Neural cell (in vitro differentiated cells): Measurements from ENCODE around the gene CYP46A1. TPM values are rescaled to one million over a fixed set of nuclear protein-coding genes. Genes with fewer than 3 reads are reported as not detected.

Experiments used
- H2AFZ ChIP-seq: fragments of 200-600, 300-800 bp; sonication (generic), shearing (Covaris generic); 2 replicates; pipeline ENCODE4 v1.6.0; 2014; ENCODE audit warnings: low read depth, mild to moderate bottlenecking, antibody characterized with exemption, low read length, moderate library complexity
- H3F3A ChIP-seq: fragments of 200-600 bp; shearing (Covaris generic); 2 replicates; pipeline ENCODE4 v1.6.1; 2016; ENCODE audit warnings: mild to moderate bottlenecking, moderate library complexity, mixed read lengths, antibody characterized with exemption, low read length; ENCODE audit not compliant: insufficient read depth, poor library complexity, severe bottlenecking
- H3K27ac ChIP-seq: fragments of 200-600, 300-800 bp; sonication (generic), shearing (Covaris generic); 2 replicates; pipeline ENCODE4 v1.5.1; 2014; ENCODE audit warnings: mild to moderate bottlenecking, low read length, moderate library complexity
- H3K27me3 ChIP-seq: fragments of 300-800, 200-600 bp; sonication (generic), shearing (Covaris generic); 2 replicates; pipeline ENCODE4 v1.6.0; 2014; ENCODE audit warnings: mild to moderate bottlenecking, low read depth, low read length, moderate library complexity; ENCODE audit not compliant: insufficient read depth
- H3K36me3 ChIP-seq: fragments of 300-800, 200-600 bp; sonication (generic), shearing (Covaris generic); 2 replicates; pipeline ENCODE4 v1.5.1; 2014; ENCODE audit warnings: mild to moderate bottlenecking, antibody characterized with exemption, low read length, moderate library complexity; ENCODE audit not compliant: insufficient read depth
- H3K4me2 ChIP-seq: fragments of 300-800, 200-600 bp; sonication (generic), shearing (Covaris generic); 2 replicates; pipeline ENCODE4 v1.6.0; 2014; ENCODE audit warnings: mild to moderate bottlenecking, low read length
- H3K4me3 ChIP-seq: fragments of 300-800, 200-600 bp; sonication (generic), shearing (Covaris generic); 2 replicates; pipeline ENCODE4 v1.5.1; 2014; ENCODE audit warnings: mild to moderate bottlenecking, low read length, moderate library complexity
- H3K79me2 ChIP-seq: fragments of 200-600 bp; shearing (Covaris generic); replicated peaks from 2 replicates; pipeline ENCODE4 v1.6.0; 2014; ENCODE audit warnings: mild to moderate bottlenecking, low read length, moderate library complexity; ENCODE audit not compliant: insufficient read depth
- H3K9ac ChIP-seq: fragments of 300-800, 200-600 bp; sonication (generic), shearing (Covaris generic); 2 replicates; pipeline ENCODE4 v1.6.1; 2016; ENCODE audit warnings: mild to moderate bottlenecking, low read length, mixed read lengths
- H3K9me2 ChIP-seq: fragments of 200-600 bp; shearing (Covaris generic); 2 replicates; pipeline ENCODE4 v1.6.1; 2016; ENCODE audit warnings: mild to moderate bottlenecking, low read length, mixed read lengths; ENCODE audit not compliant: insufficient read depth
- H3K9me3 ChIP-seq: fragments of 200-600, 300-800 bp; sonication (generic), shearing (Covaris generic); 2 replicates; pipeline ENCODE4 v1.6.1; 2016; ENCODE audit warnings: mild to moderate bottlenecking, mixed run types, low read length, moderate library complexity, mixed read lengths
- H4K20me1 ChIP-seq: fragments of 200-600 bp; shearing (Covaris generic); 2 replicates; pipeline ENCODE4 v1.6.1; 2016; ENCODE audit warnings: mild to moderate bottlenecking, mixed run types; ENCODE audit not compliant: insufficient read depth
- EP300 ChIP-seq: fragments of 450-650 bp; conservative IDR thresholded peaks from 2 replicates; pipeline ENCODE4 v1.6.1; 2014; ENCODE audit warnings: antibody characterized with exemption, mild to moderate bottlenecking, moderate library complexity; ENCODE audit not compliant: poor library complexity, severe bottlenecking
- EZH2 ChIP-seq: fragments of 200-600, 300-800 bp; shearing (Covaris generic), sonication (generic); IDR thresholded peaks from 2 replicates; pipeline ENCODE4 v1.6.1; 2014; ENCODE audit warnings: antibody characterized with exemption, low read length, borderline replicate concordance, mild to moderate bottlenecking; ENCODE audit not compliant: insufficient read depth, poor library complexity, severe bottlenecking
- MXI1 ChIP-seq: fragments of 450-650 bp; conservative IDR thresholded peaks from 2 replicates; pipeline ENCODE4 v1.6.1; 2014; ENCODE audit warnings: antibody characterized with exemption, mild to moderate bottlenecking; ENCODE audit not compliant: poor library complexity, severe bottlenecking
- POLR2AphosphoS5 ChIP-seq: IDR thresholded peaks from 2 replicates; pipeline ENCODE4 v1.6.1; 2012
- RAD21 ChIP-seq: fragments of 450-650 bp; conservative IDR thresholded peaks from 2 replicates; pipeline ENCODE4 v1.6.1; 2014; ENCODE audit warnings: antibody characterized with exemption, mild to moderate bottlenecking, moderate library complexity
- SMC3 ChIP-seq: fragments of 450-650 bp; conservative IDR thresholded peaks from 2 replicates; pipeline ENCODE4 v1.6.1; 2014; ENCODE audit warnings: antibody characterized with exemption, mild to moderate bottlenecking, moderate library complexity; ENCODE audit not compliant: poor library complexity
- TAF1 ChIP-seq: IDR thresholded peaks from 2 replicates; pipeline ENCODE4 v1.6.1; 2012; ENCODE audit warnings: low read depth
- polyA plus RNA-seq: library from polyadenylated mRNA; depleted of rRNA; stranded (reverse); fragments of >200 nt; gene quantifications from 2 replicates; pipeline ENCODE4 v1.2.3, GENCODE V29; 2014
- TF ChIP-seq, protein P1 (sequence below): fragments of 450-650 bp; IDR thresholded peaks from 2 replicates; pipeline ENCODE4 v1.5.1; 2014; ENCODE audit warnings: antibody characterized with exemption, mild to moderate bottlenecking, moderate library complexity; ENCODE audit not compliant: poor library complexity, severe bottlenecking
- TF ChIP-seq, protein P2 (sequence below): IDR thresholded peaks from 2 replicates; pipeline ENCODE4 v1.6.1; 2012; ENCODE audit warnings: borderline replicate concordance

The CYP46A1 gene
- polyA plus RNA-seq, 1 donor from 2014 or later: 5.4 TPM

DNA sequence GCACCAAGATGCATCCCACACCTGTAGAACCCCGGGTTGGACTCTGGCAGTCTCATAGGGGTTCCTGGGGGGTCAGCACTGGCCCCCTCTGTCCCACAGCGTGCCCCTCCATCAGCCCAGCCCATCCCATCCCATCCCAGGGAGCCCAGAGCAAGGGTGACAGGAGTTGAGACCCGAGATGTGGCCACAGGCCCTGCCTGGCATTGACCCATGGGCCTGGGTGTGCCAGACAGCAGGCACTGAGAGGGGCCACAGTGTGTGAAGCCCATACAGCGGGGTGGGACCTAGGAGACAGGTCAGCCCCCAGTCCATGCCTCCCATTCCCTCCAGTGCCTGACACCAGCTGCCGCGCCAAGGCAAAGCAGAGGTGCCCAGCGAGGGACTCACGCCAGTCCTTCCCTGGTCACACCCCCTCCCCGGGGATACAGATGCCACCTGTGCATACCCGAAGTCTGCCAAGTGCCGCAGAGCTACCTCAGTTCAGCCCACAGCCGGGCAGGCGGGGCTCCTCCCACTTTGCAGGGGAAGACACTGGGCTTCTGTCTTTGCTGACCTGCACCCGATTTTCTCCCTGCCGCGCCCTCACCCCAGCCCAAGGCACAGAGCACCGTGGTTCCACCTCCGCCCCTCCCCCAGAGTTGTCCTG is 50.4 kb downstream of the CYP46A1 start:
- Histone ChIP-seq H3K9ac (no peak overlapping the region), H3K9me3 (no peaks in the 10 kb centered on the region), H3F3A (no peaks in the 10 kb centered on the region), H3K79me2 (no peaks in the 10 kb centered on the region), H3K27me3 (no peaks in the 10 kb centered on the region), H3K9me2 (no peaks in the 10 kb centered on the region), H3K4me3 (no peak overlapping the region), H4K20me1 (no peaks in the 10 kb centered on the region), H3K36me3 (no peaks in the 10 kb centered on the region), H3K27ac (no peak overlapping the region), H2AFZ (no peak overlapping the region), H3K4me2 (no peak overlapping the region)
- TF ChIP-seq, protein P1, sequence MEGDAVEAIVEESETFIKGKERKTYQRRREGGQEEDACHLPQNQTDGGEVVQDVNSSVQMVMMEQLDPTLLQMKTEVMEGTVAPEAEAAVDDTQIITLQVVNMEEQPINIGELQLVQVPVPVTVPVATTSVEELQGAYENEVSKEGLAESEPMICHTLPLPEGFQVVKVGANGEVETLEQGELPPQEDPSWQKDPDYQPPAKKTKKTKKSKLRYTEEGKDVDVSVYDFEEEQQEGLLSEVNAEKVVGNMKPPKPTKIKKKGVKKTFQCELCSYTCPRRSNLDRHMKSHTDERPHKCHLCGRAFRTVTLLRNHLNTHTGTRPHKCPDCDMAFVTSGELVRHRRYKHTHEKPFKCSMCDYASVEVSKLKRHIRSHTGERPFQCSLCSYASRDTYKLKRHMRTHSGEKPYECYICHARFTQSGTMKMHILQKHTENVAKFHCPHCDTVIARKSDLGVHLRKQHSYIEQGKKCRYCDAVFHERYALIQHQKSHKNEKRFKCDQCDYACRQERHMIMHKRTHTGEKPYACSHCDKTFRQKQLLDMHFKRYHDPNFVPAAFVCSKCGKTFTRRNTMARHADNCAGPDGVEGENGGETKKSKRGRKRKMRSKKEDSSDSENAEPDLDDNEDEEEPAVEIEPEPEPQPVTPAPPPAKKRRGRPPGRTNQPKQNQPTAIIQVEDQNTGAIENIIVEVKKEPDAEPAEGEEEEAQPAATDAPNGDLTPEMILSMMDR: no peak
- TF ChIP-seq EZH2 (no peak), SMC3 (no peak), EP300 (no peak), POLR2AphosphoS5 (no peak), MXI1 (no peak), TAF1 (no peak), RAD21 (no peak)
- TF ChIP-seq, protein P2, sequence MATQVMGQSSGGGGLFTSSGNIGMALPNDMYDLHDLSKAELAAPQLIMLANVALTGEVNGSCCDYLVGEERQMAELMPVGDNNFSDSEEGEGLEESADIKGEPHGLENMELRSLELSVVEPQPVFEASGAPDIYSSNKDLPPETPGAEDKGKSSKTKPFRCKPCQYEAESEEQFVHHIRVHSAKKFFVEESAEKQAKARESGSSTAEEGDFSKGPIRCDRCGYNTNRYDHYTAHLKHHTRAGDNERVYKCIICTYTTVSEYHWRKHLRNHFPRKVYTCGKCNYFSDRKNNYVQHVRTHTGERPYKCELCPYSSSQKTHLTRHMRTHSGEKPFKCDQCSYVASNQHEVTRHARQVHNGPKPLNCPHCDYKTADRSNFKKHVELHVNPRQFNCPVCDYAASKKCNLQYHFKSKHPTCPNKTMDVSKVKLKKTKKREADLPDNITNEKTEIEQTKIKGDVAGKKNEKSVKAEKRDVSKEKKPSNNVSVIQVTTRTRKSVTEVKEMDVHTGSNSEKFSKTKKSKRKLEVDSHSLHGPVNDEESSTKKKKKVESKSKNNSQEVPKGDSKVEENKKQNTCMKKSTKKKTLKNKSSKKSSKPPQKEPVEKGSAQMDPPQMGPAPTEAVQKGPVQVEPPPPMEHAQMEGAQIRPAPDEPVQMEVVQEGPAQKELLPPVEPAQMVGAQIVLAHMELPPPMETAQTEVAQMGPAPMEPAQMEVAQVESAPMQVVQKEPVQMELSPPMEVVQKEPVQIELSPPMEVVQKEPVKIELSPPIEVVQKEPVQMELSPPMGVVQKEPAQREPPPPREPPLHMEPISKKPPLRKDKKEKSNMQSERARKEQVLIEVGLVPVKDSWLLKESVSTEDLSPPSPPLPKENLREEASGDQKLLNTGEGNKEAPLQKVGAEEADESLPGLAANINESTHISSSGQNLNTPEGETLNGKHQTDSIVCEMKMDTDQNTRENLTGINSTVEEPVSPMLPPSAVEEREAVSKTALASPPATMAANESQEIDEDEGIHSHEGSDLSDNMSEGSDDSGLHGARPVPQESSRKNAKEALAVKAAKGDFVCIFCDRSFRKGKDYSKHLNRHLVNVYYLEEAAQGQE: no peak

DNA sequence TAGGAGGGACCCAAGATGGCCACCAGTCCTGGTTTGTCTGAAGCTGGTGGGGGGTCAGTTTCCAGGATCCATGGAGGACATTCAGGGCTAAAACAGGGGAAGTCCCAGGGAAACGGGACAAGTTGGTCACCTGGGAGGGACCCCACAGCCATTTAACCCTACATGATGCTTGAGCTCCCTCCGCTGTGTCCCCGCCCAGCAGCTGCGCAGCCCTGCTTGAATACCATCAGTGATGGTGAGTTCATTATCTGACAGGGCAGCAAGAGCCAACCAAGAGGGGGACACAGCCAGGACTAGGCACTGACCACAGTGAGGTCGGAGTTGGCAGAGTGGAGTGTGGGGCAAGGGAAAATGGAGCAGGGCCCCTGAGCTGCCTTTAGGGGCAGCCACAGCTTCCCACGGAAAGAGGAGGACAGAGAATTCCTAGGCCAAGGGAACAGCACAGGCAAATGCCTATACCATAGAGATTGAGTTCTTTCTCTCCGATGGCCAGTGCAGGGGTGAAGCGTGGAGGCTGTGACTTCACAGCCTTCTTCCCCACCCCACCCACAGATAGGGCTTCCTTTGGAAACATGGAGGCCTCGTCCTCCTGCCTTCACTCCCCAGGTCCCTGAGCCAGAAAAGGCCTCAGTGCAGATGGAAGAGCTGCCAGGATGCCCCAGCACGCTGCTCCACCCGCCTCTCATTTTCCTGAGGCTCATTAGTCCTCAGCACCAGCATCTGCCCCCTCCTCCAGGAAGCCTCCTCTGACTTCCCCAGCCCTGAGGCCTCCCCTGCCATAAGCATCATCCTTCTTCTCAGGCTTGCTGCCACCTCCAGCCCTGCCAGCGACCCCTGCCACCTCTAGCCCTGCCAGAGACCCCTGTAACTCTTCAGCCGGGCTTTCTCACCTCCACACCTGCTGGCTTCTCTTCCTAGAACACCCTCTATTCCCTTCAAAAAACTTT is 51.4 kb downstream of the CYP46A1 start:
- no peaks in the 10 kb centered on the region for H3K36me3 ChIP-seq
- TF ChIP-seq SMC3 (no peak), MXI1 (no peak), EP300 (no peak), POLR2AphosphoS5 (no peak)
- TF ChIP-seq, protein P2: no peak
- H3K79me2 ChIP-seq: no peaks in the 10 kb centered on the region
- no peaks in the 10 kb centered on the region for H3K9me3 ChIP-seq
- H3K4me2 ChIP-seq: no peak overlapping the region
- H3K4me3 ChIP-seq: no peak overlapping the region
- H3K9me2 ChIP-seq: no peaks in the 10 kb centered on the region
- H3K9ac ChIP-seq: no peak overlapping the region
- H4K20me1 ChIP-seq: no peaks in the 10 kb centered on the region
- H3K27ac ChIP-seq: no peak overlapping the region
- H3K27me3 ChIP-seq: no peaks in the 10 kb centered on the region
- no peaks in the 10 kb centered on the region for H3F3A ChIP-seq
- no peak overlapping the region for H2AFZ ChIP-seq
